ENCODE measurements around the gene DCTN5.

The DCTN5 gene

GRCh38 chr16:23663918-23664317, 22.7 kb downstream of the DCTN5 start:
- no peak for DNase-seq (ENCODE audit: low read depth in 2 of 2)

- no peak for DNase-seq (ENCODE audit: low read depth in 2 of 2)
Measured at GRCh38 chr16:23666571-23667354, 25.5 kb downstream of the DCTN5 start.

- DNase-seq (ENCODE audit: low read depth in 2 of 2) = no peak
Measured at GRCh38 chr16:23667355-23667659, 26.0 kb downstream of the DCTN5 start.

GRCh38 chr16:23668225-23668624, 27.0 kb downstream of the DCTN5 start:
- DNase-seq (ENCODE audit: low read depth in 2 of 2) = no peak

GRCh38 chr16:23668873-23669272, 27.6 kb downstream of the DCTN5 start:
- no peak for DNase-seq (ENCODE audit: low read depth in 2 of 2)

- DNase-seq (ENCODE audit: low read depth in 2 of 2) = peak; percentile 32 to 48
Measured at GRCh38 chr16:23670137-23670776, 29.0 kb downstream of the DCTN5 start.

GRCh38 chr16:23673971-23674614, 32.8 kb downstream of the DCTN5 start:
- DNase-seq (ENCODE audit: low read depth in 2 of 2) = no peak

GRCh38 chr16:23676924-23677480, 35.7 kb downstream of the DCTN5 start:
- DNase-seq (ENCODE audit: low read depth in 2 of 2) = no peak

GRCh38 chr16:23678430-23679273, 37.4 kb downstream of the DCTN5 start, which contains the start of gene PLK1:
Gene PLK1, plus strand, starts transcription at chr16:23678889. Its CDS starts 44 bp downstream, at chr16:23678933.
- peak; percentile 77 for DNase-seq (ENCODE audit: low read depth in 2 of 2)

- no peak for DNase-seq (ENCODE audit: low read depth in 2 of 2)
Measured at GRCh38 chr16:23679274-23679985, 38.2 kb downstream of the DCTN5 start.

- DNase-seq (ENCODE audit: low read depth in 2 of 2) = no peak
Measured at GRCh38 chr16:23679986-23680336, 38.7 kb downstream of the DCTN5 start.

- DNase-seq (ENCODE audit: low read depth in 2 of 2) = no peak
Measured at GRCh38 chr16:23682181-23682580, 40.9 kb downstream of the DCTN5 start.

GRCh38 chr16:23683487-23683886, 42.2 kb downstream of the DCTN5 start:
- no peak for DNase-seq (ENCODE audit: low read depth in 2 of 2)

- no peak for DNase-seq (ENCODE audit: low read depth in 2 of 2)
Measured at GRCh38 chr16:23687034-23687808, 46.0 kb downstream of the DCTN5 start.

GRCh38 chr16:23689442-23690187, 48.3 kb downstream of the DCTN5 start:
- DNase-seq (ENCODE audit: low read depth in 2 of 2) = no peak

- DNase-seq (ENCODE audit: low read depth in 2 of 2) = no peak
Measured at GRCh38 chr16:23690771-23691482, 49.7 kb downstream of the DCTN5 start.

- DNase-seq (ENCODE audit: low read depth in 2 of 2) = no peak
Measured at GRCh38 chr16:23691483-23692189, 50.4 kb downstream of the DCTN5 start.

- DNase-seq (ENCODE audit: low read depth in 2 of 2) = no peak
Measured at GRCh38 chr16:23692190-23692837, 51.0 kb downstream of the DCTN5 start.

All from stimulated activated CD8-positive, alpha-beta memory T cell treated with anti-CD3 and anti-CD28 coated beads, Interleukin-15, amount 100 ng/mL, for 48 hours (primary cell).